Neutrophil (primary cell): ENCODE results near the gene EDA.

Experiments
- H3K27ac ChIP-seq: fragments of 200-600 bp; sonication (generic); 2 replicates; pipeline ENCODE4 v1.5.1; 2016; ENCODE audit warnings: mild to moderate bottlenecking, moderate library complexity
- H3K27me3 ChIP-seq: fragments of 200-600 bp; sonication (generic); 2 replicates; pipeline ENCODE4 v1.6.0; 2016; ENCODE audit warnings: mild to moderate bottlenecking
- H3K36me3 ChIP-seq: fragments of 200-600 bp; sonication (generic); 2 replicates; pipeline ENCODE4 v1.5.1; 2017
- H3K4me1 ChIP-seq, 2 experiments: fragments of 200-600 bp in 1 of 2; sonication (generic) in 1 of 2; 1 replicate in 1 of 2; 2 replicates in 1 of 2; pipeline versions ENCODE4 v1.5.1 to v1.6.1; 2013 to 2016; ENCODE audit warnings: low read depth in 1 of 2, low read length in 1 of 2, mild to moderate bottlenecking in 1 of 2, moderate library complexity in 1 of 2; ENCODE audit not compliant: control insufficient read depth in 1 of 2, insufficient read depth in 1 of 2
- H3K4me3 ChIP-seq, 2 experiments: fragments of 200-600 bp in 1 of 2; sonication (generic) in 1 of 2; 1 replicate in 1 of 2; 2 replicates in 1 of 2; pipeline ENCODE4 v1.5.1; 2013 to 2016; ENCODE audit warnings: low read depth in 1 of 2, low read length in 1 of 2, mild to moderate bottlenecking in 1 of 2, moderate library complexity in 1 of 2
- H3K9me3 ChIP-seq: fragments of 200-600 bp; sonication (generic); 2 replicates; pipeline ENCODE4 v1.5.1; 2016
- TF ChIP-seq, protein P1 (sequence below): fragments of 200-600 bp; sonication (generic); IDR thresholded peaks from 2 replicates; pipeline ENCODE4 v1.5.1; 2016; ENCODE audit warnings: antibody characterized with exemption

EDA gene

GRCh38 chrX:69740317-69740716, 124.4 kb downstream of the EDA start:
- Histone ChIP-seq H3K27me3 (no peaks in the 10 kb centered on the region), H3K4me3 (no peak overlapping the region), H3K27ac (no peak overlapping the region), H3K9me3 (no peaks in the 10 kb centered on the region), H3K4me1 (no peaks in the 10 kb centered on the region), H3K36me3 (no peaks in the 10 kb centered on the region)
- TF ChIP-seq, protein P1, sequence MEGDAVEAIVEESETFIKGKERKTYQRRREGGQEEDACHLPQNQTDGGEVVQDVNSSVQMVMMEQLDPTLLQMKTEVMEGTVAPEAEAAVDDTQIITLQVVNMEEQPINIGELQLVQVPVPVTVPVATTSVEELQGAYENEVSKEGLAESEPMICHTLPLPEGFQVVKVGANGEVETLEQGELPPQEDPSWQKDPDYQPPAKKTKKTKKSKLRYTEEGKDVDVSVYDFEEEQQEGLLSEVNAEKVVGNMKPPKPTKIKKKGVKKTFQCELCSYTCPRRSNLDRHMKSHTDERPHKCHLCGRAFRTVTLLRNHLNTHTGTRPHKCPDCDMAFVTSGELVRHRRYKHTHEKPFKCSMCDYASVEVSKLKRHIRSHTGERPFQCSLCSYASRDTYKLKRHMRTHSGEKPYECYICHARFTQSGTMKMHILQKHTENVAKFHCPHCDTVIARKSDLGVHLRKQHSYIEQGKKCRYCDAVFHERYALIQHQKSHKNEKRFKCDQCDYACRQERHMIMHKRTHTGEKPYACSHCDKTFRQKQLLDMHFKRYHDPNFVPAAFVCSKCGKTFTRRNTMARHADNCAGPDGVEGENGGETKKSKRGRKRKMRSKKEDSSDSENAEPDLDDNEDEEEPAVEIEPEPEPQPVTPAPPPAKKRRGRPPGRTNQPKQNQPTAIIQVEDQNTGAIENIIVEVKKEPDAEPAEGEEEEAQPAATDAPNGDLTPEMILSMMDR = no peak

- Histone ChIP-seq H3K9me3 (no peaks in the 10 kb centered on the region), H3K36me3 (no peaks in the 10 kb centered on the region), H3K27ac (no peak overlapping the region), H3K4me1 (no peaks in the 10 kb centered on the region), H3K4me3 (no peak overlapping the region), H3K27me3 (no peaks in the 10 kb centered on the region)
- TF ChIP-seq, protein P1 = no peak
These were observed 125.8 kb downstream of the EDA start for GRCh38 chrX:69741721-69742120.

GRCh38 chrX:69746051-69746450, 130.1 kb downstream of the EDA start:
- no peaks in the 10 kb centered on the region for H3K4me1 ChIP-seq
- TF ChIP-seq, protein P1 = no peak
- no peaks in the 10 kb centered on the region for H3K27me3 ChIP-seq
- no peak overlapping the region for H3K27ac ChIP-seq
- H3K9me3 ChIP-seq = no peaks in the 10 kb centered on the region
- no peaks in the 10 kb centered on the region for H3K36me3 ChIP-seq
- H3K4me3 ChIP-seq = no peak overlapping the region

- TF ChIP-seq, protein P1 = no peak
- Histone ChIP-seq H3K9me3 (no peaks in the 10 kb centered on the region), H3K36me3 (no peaks in the 10 kb centered on the region), H3K27me3 (no peaks in the 10 kb centered on the region), H3K27ac (no peak overlapping the region), H3K4me3 (no peak overlapping the region), H3K4me1 (no peaks in the 10 kb centered on the region)
These were observed 132.1 kb downstream of the EDA start for GRCh38 chrX:69748055-69748454.

DNA sequence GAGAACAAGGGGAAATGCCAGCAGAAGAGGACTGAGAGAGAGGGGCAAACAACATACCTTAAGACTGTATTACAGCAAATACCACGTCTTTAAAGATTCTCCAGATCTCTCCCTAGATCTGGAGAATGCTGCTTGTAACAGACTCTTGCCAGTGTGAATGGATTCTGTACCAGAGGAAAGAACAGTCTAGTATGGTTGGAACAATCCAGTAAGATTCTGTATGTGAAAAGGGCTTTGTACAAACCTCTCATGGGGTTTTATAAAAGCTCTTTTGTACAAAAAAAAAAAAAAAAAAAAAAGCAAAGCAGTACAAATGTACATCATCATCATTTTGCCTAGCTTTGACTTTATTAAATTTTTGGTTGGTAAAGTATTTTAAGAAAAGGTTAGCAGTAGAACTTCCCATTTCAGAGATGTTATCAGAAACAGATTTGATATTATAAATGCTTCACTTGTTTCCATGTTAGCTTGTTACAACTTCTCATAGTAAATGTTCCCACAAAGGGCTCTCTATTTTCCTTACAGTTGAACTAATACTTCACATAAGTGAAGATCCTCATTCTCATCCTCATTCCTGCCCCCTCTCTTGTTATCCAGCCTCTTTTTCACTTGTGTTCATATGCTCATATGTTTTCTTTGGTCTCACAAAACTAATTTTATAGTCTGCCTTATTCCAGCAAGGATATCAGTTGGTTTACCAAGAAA, 144.2 kb downstream of the EDA start:
- no peaks in the 10 kb centered on the region for H3K4me1 ChIP-seq
- H3K9me3 ChIP-seq = no peaks in the 10 kb centered on the region
- no peak overlapping the region for H3K27ac ChIP-seq
- no peak overlapping the region for H3K4me3 ChIP-seq
- H3K36me3 ChIP-seq = no peaks in the 10 kb centered on the region
- TF ChIP-seq, protein P1 = no peak
- H3K27me3 ChIP-seq = no peaks in the 10 kb centered on the region
